NCI-H2227 treated with DMSO at 0.1 percent for 48 hours (cell line): Measurements from ENCODE around the gene CHD9.
"Not testable (repeated sequence)": the region's sequence is repeated elsewhere in the genome, so short reads cannot be mapped to it uniquely, and the experiment has no call there.

ENCODE experiments used
- DNase-seq: peaks from one replicate; lab custom pipeline; 2025; lab: John Stamatoyannopoulos, UW

The CHD9 gene

DNA sequence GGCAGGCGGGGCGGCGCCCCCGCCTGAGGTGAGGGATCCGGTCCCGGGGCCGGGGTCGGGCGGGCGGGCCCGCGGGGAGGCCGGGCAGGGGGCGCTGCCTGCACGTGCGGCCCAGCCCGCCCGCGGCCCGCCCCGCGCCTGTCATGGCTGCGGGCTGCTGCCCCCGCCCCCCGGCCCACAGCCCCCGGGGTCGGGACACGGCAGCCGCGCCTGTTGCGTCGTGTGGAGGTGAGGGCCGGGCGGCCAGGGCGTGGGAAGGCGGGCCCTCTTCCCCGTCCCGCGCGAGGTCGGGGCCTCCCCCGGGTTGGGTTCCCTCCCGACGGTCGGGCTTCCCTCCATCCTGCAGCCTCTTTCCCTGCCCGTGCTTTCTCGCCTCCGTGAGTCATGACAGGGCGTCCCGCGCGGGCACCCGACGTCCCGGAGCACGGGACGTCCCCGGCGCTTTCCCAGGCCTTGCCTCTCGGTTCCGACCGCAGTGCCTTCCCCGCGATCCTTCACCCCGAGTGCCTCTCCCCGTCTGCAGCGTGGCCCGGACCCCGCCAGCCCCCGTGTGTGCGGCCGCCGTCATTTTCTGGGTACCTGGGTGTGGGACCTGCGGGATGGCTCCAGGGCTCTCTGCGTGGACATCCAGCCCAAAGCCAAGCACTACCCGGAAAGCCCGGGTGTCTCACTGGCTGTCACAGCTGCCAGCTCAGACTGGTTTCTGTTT lies 76.7 kb downstream of the CHD9 start:
- DNase-seq = no peak

DNA sequence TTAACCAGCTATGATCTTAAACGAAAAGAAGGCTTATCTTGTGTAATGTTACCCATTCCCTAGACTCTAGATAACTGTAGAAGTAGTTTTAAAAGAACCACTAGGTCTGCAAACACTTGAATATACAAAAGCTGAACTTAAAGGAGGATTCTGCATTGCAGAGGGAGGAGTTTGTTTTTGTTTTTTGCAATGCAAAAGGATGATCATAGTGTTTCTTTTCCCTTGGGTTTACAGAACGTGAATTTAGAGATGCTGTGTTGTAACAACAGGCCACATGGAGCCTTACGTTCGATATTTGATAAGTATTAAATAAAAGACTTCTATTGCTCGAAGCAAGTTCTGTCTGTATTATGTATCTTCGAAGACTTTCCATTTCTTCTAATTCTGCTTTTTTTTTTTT lies 77.6 kb downstream of the CHD9 start:
- no peak for DNase-seq

GRCh38 chr16:53135329-53135728 lies 80.5 kb downstream of the CHD9 start:
- no peak for DNase-seq

GRCh38 chr16:53142823-53143568 lies 88.2 kb downstream of the CHD9 start:
- DNase-seq = no peak

GRCh38 chr16:53147500-53148065 lies 92.8 kb downstream of the CHD9 start:
- no peak for DNase-seq

GRCh38 chr16:53150769-53151168 lies 96.0 kb downstream of the CHD9 start:
- DNase-seq = no peak

DNA sequence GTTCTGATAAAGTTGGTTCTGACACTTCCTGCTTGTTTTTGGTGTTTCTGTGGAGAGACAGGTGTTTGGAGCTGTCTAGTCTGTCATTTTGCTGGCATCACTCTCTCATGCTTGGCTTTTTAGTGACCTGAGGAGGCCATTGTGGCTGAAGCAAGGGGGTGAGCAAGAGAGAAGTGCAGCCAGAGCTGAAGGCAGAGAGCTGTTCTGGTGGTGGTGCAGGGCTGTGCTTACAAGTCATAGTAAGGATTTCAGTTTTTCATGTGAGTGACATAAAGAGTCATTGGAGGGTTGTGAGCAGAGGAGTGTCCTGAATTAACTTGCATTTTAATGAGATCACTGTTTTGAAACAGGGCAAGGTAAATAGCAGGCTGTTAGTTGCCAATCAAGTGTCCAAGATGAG lies 97.5 kb downstream of the CHD9 start:
- no peak for DNase-seq

GRCh38 chr16:53153130-53153529 lies 98.3 kb downstream of the CHD9 start:
- DNase-seq = no peak

DNA sequence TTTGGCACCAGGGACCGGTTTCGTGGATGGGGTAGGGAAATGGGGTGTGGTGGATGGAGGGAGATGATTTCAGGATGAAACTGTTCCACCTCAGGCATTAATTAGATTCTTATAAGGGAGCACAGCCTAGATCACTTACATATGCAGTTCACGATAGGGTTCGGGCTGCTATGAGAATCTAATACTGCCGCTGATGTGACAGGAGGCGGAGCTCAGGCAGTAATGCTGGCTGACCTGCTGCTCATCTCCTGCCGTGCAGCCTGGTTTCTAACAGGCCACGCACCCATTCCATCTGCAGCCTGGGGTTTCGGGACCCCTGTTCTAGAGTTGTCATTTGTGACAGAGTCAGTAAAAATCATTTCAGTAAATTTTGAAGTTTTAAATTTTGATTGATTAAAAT lies 99.7 kb downstream of the CHD9 start:
- DNase-seq = no peak

DNA sequence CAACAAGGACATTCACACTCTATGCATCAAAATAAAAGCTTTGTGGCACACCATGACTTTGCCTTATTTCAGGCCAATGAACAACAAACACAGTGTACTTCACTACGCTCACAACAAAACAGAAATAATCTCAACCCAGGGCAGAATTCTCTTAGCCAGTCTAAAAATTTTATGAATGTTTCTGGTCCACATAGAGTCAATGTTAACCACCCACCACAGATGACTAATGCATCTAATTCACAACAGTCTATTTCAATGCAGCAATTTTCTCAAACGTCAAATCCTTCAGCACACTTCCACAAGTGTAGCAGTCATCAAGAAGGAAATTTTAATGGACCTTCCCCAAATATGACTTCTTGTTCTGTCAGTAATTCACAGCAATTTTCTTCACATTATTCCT lies 101.7 kb downstream of the CHD9 start:
- DNase-seq = no peak

- peak; percentile 1 for DNase-seq
Measured at GRCh38 chr16:53159781-53160436, 105.1 kb downstream of the CHD9 start.

DNA sequence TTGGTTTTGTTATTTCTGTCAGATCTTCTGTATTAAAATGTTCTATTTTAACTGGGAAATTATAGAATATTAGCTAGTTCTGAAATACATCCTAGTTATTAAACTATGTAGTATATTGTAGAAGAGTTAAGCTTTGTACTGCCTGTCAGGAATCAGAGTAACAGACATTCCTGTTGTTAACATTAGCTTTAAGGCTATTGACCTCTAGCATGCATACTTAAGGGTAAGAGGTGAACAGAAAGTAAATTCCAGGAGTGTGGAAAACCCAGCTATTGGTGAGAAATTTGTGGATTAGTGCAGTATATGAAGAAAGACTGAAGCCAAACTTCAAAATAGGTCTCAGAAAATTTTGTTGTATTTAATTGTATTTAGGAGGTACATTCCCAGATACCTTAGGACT lies 111.3 kb downstream of the CHD9 start:
- no peak for DNase-seq

DNA sequence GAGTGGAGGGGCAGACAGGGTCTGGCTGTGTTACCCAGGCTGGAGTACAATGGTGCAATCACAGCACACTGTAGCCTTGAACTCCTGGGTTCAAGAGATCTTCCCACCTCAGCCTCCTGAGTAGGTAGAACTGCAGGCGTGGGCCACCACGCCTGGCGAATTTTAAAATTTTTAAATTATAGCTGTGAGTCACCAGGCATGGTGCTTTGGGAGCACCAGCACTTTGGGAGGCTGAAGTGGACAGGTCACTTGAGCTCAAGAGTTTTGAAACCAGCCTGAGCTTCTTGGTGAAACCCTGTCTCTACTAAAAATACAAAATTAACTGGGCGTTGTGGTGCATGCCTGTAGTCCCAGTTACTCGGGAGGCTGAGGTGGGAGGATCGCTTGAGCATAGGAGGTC lies 114.0 kb downstream of the CHD9 start:
- no peak for DNase-seq

DNA sequence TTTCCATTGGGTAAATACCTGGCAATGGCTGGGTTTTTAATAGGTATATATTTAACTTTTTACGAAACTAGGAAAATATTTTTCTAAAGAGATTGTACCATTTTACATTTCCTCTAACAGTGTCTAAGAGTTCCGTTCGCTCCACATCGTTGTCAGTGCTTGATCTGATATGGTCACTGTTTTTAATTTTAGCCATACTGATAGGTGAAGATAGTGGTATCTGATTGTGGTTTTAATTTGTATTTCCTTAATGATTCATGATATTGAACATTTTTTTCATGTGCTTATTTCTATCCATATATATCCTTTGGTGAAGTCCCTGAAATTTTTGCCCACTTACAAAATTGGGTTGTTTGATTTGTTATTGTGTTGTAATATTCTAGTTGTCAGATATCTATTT lies 117.7 kb downstream of the CHD9 start:
- no peak for DNase-seq

- no peak for DNase-seq
Measured at GRCh38 chr16:53175118-53175517, 120.3 kb downstream of the CHD9 start.

GRCh38 chr16:53176434-53176833 lies 121.6 kb downstream of the CHD9 start:
- no peak for DNase-seq

GRCh38 chr16:53183442-53183841 lies 128.7 kb downstream of the CHD9 start:
- DNase-seq = no peak

- DNase-seq = not testable (repeated sequence)
Measured at GRCh38 chr16:53185741-53186140, 130.9 kb downstream of the CHD9 start.

GRCh38 chr16:53187775-53188174 lies 133.0 kb downstream of the CHD9 start:
- no peak for DNase-seq

DNA sequence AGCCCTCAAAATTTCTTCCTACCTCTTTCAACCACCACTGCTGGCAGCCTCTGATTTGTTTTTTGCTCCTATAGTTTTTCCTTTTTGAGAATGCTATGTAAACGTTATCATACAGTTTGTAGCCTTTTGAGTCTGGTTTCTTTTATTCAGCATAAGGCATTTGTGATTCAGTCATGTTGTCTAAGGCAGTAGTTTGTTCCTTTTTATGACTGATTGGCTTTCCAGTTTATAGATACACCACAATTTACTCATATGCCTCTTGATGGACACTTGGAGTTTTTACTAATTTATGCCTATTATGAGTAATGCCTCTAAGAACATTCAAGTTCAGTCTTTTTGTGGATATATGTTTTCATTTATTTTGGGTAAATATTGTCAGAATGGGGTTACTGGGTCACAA lies 136.6 kb downstream of the CHD9 start:
- DNase-seq = no peak

- no peak for DNase-seq
Measured at GRCh38 chr16:53198933-53199332, 144.1 kb downstream of the CHD9 start.

GRCh38 chr16:53201900-53202299 lies 147.1 kb downstream of the CHD9 start:
- DNase-seq = no peak

DNA sequence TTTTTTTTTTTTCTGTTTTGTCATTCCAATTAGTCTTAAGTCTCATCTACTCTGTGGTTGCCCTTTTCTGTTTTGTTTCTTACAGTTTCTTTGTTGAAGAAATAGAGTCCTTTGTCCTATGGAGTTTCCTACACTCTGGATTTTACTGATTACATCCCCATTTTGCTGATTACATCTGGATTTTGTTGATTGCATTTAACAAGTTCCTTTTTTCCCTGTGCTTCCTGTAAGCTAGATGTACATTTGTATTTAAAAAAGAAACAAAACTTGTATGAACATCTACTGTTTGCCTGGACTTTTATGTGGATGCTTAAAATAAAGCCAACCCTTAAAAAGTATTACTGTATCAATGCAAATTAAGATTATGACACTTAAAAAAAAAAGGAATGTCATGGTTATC lies 147.6 kb downstream of the CHD9 start:
- no peak for DNase-seq
